SK-N-SH treated with all-trans-retinoic acid at 6 μM for 48 hours (cell line): Measurements from ENCODE around the gene RRP36.

ENCODE experiments used
- ATAC-seq: fragments of 200-7000 bp; cut with Tn5 transposase; 3 replicates; pipeline ENCODE4 v1.9.1; 2020; ENCODE audit warnings: mild to moderate bottlenecking, moderate library complexity
- ARNTL ChIP-seq: fragments of 450-650 bp; formaldehyde crosslinking; IDR thresholded peaks from 2 replicates; pipeline ENCODE4 v1.5.0; 2020; ENCODE audit warnings: low read depth, mild to moderate bottlenecking, moderate library complexity, borderline replicate concordance
- BACH2 ChIP-seq: fragments of 250-450 bp; sonication (Bioruptor Pico); IDR thresholded peaks from 2 replicates; pipeline ENCODE4 v1.9.0; 2021; ENCODE audit warnings: mild to moderate bottlenecking, borderline replicate concordance
- ESRRG ChIP-seq: fragments of 250-450 bp; sonication (Bioruptor Pico); IDR thresholded peaks from 2 replicates; pipeline ENCODE4 v1.6.1; 2021; ENCODE audit warnings: mild to moderate bottlenecking
- GLIS3 ChIP-seq: fragments of 250-450 bp; sonication (Bioruptor Pico); IDR thresholded peaks from 2 replicates; pipeline ENCODE4 v1.5.0; 2020; ENCODE audit warnings: mild to moderate bottlenecking, moderate library complexity
- OSR1 ChIP-seq: fragments of 250-450 bp; sonication (Bioruptor Pico); IDR thresholded peaks from 2 replicates; pipeline ENCODE4 v1.8.0; 2022; ENCODE audit warnings: moderate library complexity, mild to moderate bottlenecking, inconsistent platforms
- PATZ1 ChIP-seq: fragments of 250-450 bp; sonication (Bioruptor Pico); IDR thresholded peaks from 2 replicates; pipeline ENCODE4 v1.8.0; 2020; ENCODE audit warnings: mild to moderate bottlenecking, moderate library complexity, borderline replicate concordance
- PPARA ChIP-seq: fragments of 250-450 bp; sonication (Bioruptor Pico); IDR thresholded peaks from 2 replicates; pipeline ENCODE4 v1.5.0; 2020; ENCODE audit warnings: mild to moderate bottlenecking, borderline replicate concordance
- SNAI2 ChIP-seq: fragments of 250-450 bp; sonication (Bioruptor Pico); IDR thresholded peaks from 2 replicates; pipeline ENCODE4 v1.5.0; 2020; ENCODE audit warnings: mild to moderate bottlenecking, moderate library complexity
- TCF4 ChIP-seq: fragments of 250-450 bp; sonication (Bioruptor Pico); IDR thresholded peaks from 2 replicates; pipeline ENCODE4 v1.8.0; 2021; ENCODE audit warnings: mild to moderate bottlenecking, moderate library complexity, borderline replicate concordance
- TOX ChIP-seq: fragments of 250-450 bp; sonication (Bioruptor Pico); IDR thresholded peaks from 2 replicates; pipeline ENCODE4 v1.8.0; 2021; ENCODE audit warnings: mild to moderate bottlenecking, moderate library complexity, borderline replicate concordance
- TSHZ2 ChIP-seq: fragments of 250-450 bp; sonication (Bioruptor Pico); IDR thresholded peaks from 2 replicates; pipeline ENCODE4 v1.5.0; 2020; ENCODE audit warnings: mild to moderate bottlenecking, moderate library complexity
- ZC3H10 ChIP-seq: fragments of 250-450 bp; sonication (Bioruptor Pico); IDR thresholded peaks from 2 replicates; pipeline ENCODE4 v1.5.1; 2021; ENCODE audit warnings: mild to moderate bottlenecking, moderate library complexity
- ZFP3 ChIP-seq: fragments of 250-450 bp; sonication (Bioruptor Pico); IDR thresholded peaks from 2 replicates; pipeline ENCODE4 v1.5.0; 2020; ENCODE audit warnings: mild to moderate bottlenecking, moderate library complexity
- ZFP30 ChIP-seq: fragments of 450-650 bp; formaldehyde crosslinking; IDR thresholded peaks from 2 replicates; pipeline ENCODE4 v1.5.0; 2022; ENCODE audit warnings: mild to moderate bottlenecking, moderate library complexity
- ZNF565 ChIP-seq: fragments of 450-650 bp; formaldehyde crosslinking; conservative IDR thresholded peaks from 2 replicates; pipeline ENCODE4 v1.5.0; 2020; ENCODE audit warnings: low read depth, mild to moderate bottlenecking, moderate library complexity
- TF ChIP-seq, protein P1 (sequence below): fragments of 250-450 bp; sonication (Bioruptor Pico); IDR thresholded peaks from 2 replicates; pipeline ENCODE4 v1.5.1; 2020; ENCODE audit warnings: low read depth, mild to moderate bottlenecking, moderate library complexity
- TF ChIP-seq, protein P2 (sequence below): fragments of 250-450 bp; sonication (Bioruptor Pico); IDR thresholded peaks from 2 replicates; pipeline ENCODE4 v1.8.0; 2021; ENCODE audit warnings: low read depth, mild to moderate bottlenecking, moderate library complexity, borderline replicate concordance

Gene RRP36

DNA sequence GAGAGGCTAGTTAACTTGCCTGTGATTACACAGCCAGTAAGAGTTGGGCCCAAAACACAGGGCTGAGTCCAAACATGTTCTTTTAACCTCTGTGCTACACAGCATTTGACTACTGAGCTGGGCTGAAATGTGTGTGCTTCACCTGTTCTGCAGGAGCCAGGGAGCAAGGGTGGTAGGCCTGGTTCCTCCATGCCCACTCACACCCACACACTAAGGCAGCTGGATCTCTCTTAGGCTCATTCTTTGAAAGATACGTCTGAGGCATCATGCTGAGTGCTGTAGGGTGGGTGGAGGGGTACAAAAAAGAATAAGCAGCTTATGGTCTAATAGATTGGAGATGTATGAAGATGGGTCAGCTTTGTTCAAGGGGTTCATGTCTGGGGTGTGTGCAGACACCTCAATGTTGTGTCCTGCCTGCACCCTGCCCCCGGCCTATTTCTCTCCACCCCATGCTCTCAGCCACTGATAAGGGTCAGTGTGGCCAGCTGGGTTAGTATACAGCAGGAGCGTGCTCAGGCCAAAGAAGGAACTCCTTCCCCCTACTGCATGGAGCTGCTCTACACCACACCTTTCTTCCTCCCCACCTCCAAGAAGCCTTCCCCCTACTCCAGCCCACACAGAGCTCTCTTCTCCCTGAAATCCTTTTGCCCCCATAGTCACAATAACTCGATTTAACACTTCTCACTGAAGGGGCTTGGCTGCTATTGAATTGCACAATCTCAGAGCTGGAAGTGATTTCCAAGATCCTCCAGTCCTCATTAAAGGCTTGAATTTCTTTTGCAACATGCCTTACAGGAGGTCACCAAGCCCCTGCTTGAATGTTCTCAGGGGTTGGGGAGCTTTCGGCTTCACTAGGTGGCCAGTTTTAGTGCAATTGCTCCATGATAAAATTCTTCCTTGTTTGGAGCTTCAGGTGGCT lies 33.6 kb upstream of the RRP36 start:
- ATAC-seq, result no peak

GRCh38 chr6:42988486-42989020 lies 32.9 kb upstream of the RRP36 start:
- no peak for ATAC-seq
- TF ChIP-seq OSR1 (CRISPR knock-in tag) (no peak), SNAI2 (CRISPR knock-in tag) (no peak), TOX (CRISPR knock-in tag) (no peak), ZFP30 (CRISPR knock-in tag) (no peak), ZFP3 (CRISPR knock-in tag) (no peak), ZC3H10 (CRISPR knock-in tag) (no peak), ZNF565 (CRISPR knock-in tag) (no peak), TCF4 (CRISPR knock-in tag) (no peak), ARNTL (no peak), TSHZ2 (CRISPR knock-in tag) (no peak), BACH2 (CRISPR knock-in tag) (no peak), PPARA (CRISPR knock-in tag) (no peak), ESRRG (no peak), GLIS3 (CRISPR knock-in tag) (no peak)
- TF ChIP-seq, protein P1, sequence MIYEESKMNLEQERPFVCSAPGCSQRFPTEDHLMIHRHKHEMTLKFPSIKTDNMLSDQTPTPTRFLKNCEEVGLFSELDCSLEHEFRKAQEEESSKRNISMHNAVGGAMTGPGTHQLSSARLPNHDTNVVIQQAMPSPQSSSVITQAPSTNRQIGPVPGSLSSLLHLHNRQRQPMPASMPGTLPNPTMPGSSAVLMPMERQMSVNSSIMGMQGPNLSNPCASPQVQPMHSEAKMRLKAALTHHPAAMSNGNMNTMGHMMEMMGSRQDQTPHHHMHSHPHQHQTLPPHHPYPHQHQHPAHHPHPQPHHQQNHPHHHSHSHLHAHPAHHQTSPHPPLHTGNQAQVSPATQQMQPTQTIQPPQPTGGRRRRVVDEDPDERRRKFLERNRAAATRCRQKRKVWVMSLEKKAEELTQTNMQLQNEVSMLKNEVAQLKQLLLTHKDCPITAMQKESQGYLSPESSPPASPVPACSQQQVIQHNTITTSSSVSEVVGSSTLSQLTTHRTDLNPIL (CRISPR knock-in tag), result no peak
- TF ChIP-seq, protein P2, sequence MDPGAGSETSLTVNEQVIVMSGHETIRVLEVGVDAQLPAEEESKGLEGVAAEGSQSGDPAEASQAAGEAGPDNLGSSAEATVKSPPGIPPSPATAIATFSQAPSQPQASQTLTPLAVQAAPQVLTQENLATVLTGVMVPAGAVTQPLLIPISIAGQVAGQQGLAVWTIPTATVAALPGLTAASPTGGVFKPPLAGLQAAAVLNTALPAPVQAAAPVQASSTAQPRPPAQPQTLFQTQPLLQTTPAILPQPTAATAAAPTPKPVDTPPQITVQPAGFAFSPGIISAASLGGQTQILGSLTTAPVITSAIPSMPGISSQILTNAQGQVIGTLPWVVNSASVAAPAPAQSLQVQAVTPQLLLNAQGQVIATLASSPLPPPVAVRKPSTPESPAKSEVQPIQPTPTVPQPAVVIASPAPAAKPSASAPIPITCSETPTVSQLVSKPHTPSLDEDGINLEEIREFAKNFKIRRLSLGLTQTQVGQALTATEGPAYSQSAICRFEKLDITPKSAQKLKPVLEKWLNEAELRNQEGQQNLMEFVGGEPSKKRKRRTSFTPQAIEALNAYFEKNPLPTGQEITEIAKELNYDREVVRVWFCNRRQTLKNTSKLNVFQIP (CRISPR knock-in tag), result no peak

More for the DNA sequence above, 33.6 kb upstream of the RRP36 start:
- TF ChIP-seq PATZ1 (CRISPR knock-in tag), result no peak
- no peak for TF ChIP-seq ZC3H10 (CRISPR knock-in tag)
- TF ChIP-seq SNAI2 (CRISPR knock-in tag), result no peak

GRCh38 chr6:42989923-42990322 lies 31.5 kb upstream of the RRP36 start:
- no peak for TF ChIP-seq OSR1 (CRISPR knock-in tag)
- TF ChIP-seq, protein P2 (CRISPR knock-in tag), result no peak
- TF ChIP-seq ARNTL, result no peak
- TF ChIP-seq BACH2 (CRISPR knock-in tag), result no peak
- ATAC-seq, result no peak
